Measurements from ENCODE around the gene CCN6.

Gene CCN6

GRCh38 chr6:112061605-112062004 lies 7.7 kb downstream of the CCN6 start:
- no peak for TF ChIP-seq CTCF (conservative IDR thresholded peaks at IDR 0.05)
- no peak overlapping the region for H3K27ac ChIP-seq

DNA sequence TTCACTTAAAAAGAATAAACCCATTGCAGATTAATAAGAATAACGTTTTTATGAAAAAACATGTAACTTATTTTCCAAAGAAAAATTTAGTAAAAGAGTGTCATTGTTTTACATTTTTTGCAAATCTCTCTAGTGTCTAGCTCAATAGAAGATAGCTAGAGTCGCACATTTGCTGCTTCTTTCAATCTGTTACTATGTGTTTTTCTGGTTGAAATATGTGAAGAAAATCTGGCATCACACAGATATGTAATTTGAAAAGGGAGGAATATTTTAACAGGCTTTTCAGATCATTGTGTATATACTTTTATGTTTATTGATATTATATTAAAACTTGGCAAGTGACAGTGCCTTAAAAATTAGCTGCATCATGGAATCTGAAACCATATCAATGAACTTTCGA lies 9.1 kb downstream of the CCN6 start:
- H3K27ac ChIP-seq, result no peak overlapping the region
- TF ChIP-seq CTCF (conservative IDR thresholded peaks at IDR 0.05), result no peak
- no peak for TF ChIP-seq ZFX (IDR thresholded peaks at IDR 0.05)

DNA sequence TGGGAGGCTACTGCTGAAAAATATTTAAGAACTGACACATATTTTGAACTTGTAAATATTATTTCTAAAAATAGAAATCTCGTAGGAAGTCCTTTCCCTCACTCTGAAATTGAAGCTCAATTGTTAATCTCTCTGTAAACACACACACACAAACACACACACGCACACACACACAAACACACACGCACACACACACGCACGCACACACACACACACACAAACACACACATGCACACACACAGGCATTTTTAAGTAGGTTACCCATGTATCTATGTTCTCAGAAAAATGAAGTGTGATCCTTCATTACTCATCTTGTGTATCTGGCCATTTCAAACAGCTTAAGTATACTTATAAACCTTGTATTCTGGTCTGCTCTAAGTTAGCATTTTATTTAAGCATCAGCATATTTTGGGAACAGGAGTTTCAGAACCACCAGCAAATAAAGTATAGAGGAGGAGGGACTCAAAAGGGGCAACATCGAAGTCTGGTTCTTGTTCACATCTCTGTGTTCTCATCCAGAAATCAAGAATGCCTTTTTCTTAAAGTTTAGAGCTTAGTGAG lies 11.6 kb downstream of the CCN6 start:
- no peak for TF ChIP-seq ZFX (IDR thresholded peaks at IDR 0.05)
- no peak for TF ChIP-seq CTCF (conservative IDR thresholded peaks at IDR 0.05)
- H3K27ac ChIP-seq, result no peak overlapping the region

DNA sequence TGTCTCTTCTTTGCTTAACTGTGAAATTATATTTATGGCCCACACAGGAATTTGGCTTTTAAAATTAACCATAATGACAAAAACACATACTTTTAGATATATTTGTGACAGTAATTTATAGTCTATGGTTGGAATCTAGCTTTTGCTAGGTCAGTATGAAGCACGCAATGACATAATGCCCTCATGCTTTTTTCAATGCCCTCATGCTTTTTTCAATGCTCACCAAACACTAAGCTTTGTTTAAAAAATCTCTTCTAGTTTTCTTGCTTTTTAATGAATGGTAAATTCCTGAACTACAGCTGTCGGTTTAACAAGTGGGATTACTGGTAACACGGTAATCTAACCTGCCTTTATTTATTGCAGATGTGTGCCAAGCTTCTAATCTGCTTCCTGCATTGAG lies 12.7 kb downstream of the CCN6 start:
- H3K27ac ChIP-seq, result no peak overlapping the region
- TF ChIP-seq CTCF (conservative IDR thresholded peaks at IDR 0.05) (no peak), ZFX (IDR thresholded peaks at IDR 0.05) (no peak)

DNA sequence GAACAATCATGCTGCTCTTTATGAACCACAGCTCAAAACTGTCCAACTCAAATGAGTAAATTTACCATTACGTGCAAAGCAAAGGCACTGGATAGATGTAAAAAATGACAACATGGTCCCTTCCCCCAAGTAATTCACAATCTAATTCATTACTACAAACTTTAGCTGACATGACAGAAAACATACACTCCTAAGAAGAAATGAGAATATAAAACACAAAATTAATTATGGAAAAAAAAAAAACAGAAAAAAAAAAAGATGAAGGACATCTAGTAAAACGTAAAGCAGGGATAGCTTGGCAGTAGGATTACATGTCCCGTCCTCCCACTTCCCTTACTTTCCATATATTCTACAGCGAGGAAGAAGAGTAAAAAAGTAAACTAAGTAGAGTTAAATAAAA lies 27.7 kb downstream of the CCN6 start:
- no peak overlapping the region for H3K27ac ChIP-seq
- no peak for TF ChIP-seq CTCF (conservative IDR thresholded peaks at IDR 0.05)
- TF ChIP-seq ZFX (IDR thresholded peaks at IDR 0.05), result no peak

GRCh38 chr6:112085286-112086065 lies 31.6 kb downstream of the CCN6 start:
- TF ChIP-seq ZFX (IDR thresholded peaks at IDR 0.05) (no peak), CTCF (conservative IDR thresholded peaks at IDR 0.05) (no peak)
- no peak overlapping the region for H3K27ac ChIP-seq

GRCh38 chr6:112086744-112087135 lies 32.8 kb downstream of the CCN6 start:
- TF ChIP-seq CTCF (conservative IDR thresholded peaks at IDR 0.05), result peak; percentile 42
- TF ChIP-seq ZFX (IDR thresholded peaks at IDR 0.05), result no peak
- peak overlapping the region; percentile 71 for H3K27ac ChIP-seq
